T-helper 1 cell treated with Interleukin-12 subunit alpha and Interleukin-12 subunit beta and Interleukin-4 antibody, amounts not matched to agents 30 μg/mL and 1 μg/mL, for 36 hours (primary cell): Measurements from ENCODE around the gene PON3.

Experiments used
- H3K27ac Mint-ChIP-seq: one replicate; pipeline ENCODE4 v1.8.0; 2021; ENCODE audit warnings: mild to moderate bottlenecking, mixed read lengths
- H3K27me3 Mint-ChIP-seq: one replicate; pipeline ENCODE4 v1.8.0; 2021; ENCODE audit warnings: low read depth, mixed read lengths
- H3K36me3 Mint-ChIP-seq: one replicate; pipeline ENCODE4 v1.8.0; 2021; ENCODE audit warnings: low read depth, mixed read lengths
- H3K4me1 Mint-ChIP-seq: one replicate; pipeline ENCODE4 v1.8.0; 2021; ENCODE audit warnings: low read depth, mixed read lengths
- H3K4me3 Mint-ChIP-seq: one replicate; pipeline ENCODE4 v1.8.0; 2021; ENCODE audit warnings: mild to moderate bottlenecking, moderate library complexity, mixed read lengths
- H3K9me3 Mint-ChIP-seq: one replicate; pipeline ENCODE4 v1.8.0; 2021; ENCODE audit warnings: mixed read lengths

The PON3 gene

GRCh38 chr7:95427914-95428516, 31.8 kb upstream of the PON3 start:
- no peaks in the 10 kb centered on the region for H3K9me3 Mint-ChIP-seq
- H3K4me1 Mint-ChIP-seq = no peaks in the 10 kb centered on the region
- no peak overlapping the region for H3K4me3 Mint-ChIP-seq
- H3K27ac Mint-ChIP-seq = no peak overlapping the region
- H3K27me3 Mint-ChIP-seq = no peaks in the 10 kb centered on the region
- H3K36me3 Mint-ChIP-seq = no peaks in the 10 kb centered on the region

GRCh38 chr7:95427166-95427565, 31.0 kb upstream of the PON3 start:
- H3K4me3 Mint-ChIP-seq = no peak overlapping the region
- H3K36me3 Mint-ChIP-seq = no peaks in the 10 kb centered on the region
- H3K9me3 Mint-ChIP-seq = no peaks in the 10 kb centered on the region
- H3K27me3 Mint-ChIP-seq = no peaks in the 10 kb centered on the region
- H3K4me1 Mint-ChIP-seq = no peaks in the 10 kb centered on the region
- H3K27ac Mint-ChIP-seq = no peak overlapping the region

GRCh38 chr7:95425694-95426093, 29.5 kb upstream of the PON3 start:
- Mint-ChIP-seq H3K9me3 (no peaks in the 10 kb centered on the region), H3K36me3 (no peaks in the 10 kb centered on the region), H3K27me3 (no peaks in the 10 kb centered on the region), H3K4me3 (no peak overlapping the region), H3K27ac (no peak overlapping the region), H3K4me1 (peaks cover 2% of the 10 kb centered on the region)

GRCh38 chr7:95424716-95425115, 28.5 kb upstream of the PON3 start:
- H3K4me1 Mint-ChIP-seq = peaks cover 2% of the 10 kb centered on the region
- no peaks in the 10 kb centered on the region for H3K27me3 Mint-ChIP-seq
- H3K4me3 Mint-ChIP-seq = no peak overlapping the region
- no peaks in the 10 kb centered on the region for H3K9me3 Mint-ChIP-seq
- no peaks in the 10 kb centered on the region for H3K36me3 Mint-ChIP-seq
- no peak overlapping the region for H3K27ac Mint-ChIP-seq

- peaks cover 2% of the 10 kb centered on the region for H3K4me1 Mint-ChIP-seq
- no peaks in the 10 kb centered on the region for H3K9me3 Mint-ChIP-seq
- no peak overlapping the region for H3K4me3 Mint-ChIP-seq
- H3K27ac Mint-ChIP-seq = no peak overlapping the region
- H3K27me3 Mint-ChIP-seq = no peaks in the 10 kb centered on the region
- H3K36me3 Mint-ChIP-seq = no peaks in the 10 kb centered on the region
These were observed 25.8 kb upstream of the PON3 start for GRCh38 chr7:95421847-95422444.

GRCh38 chr7:95421000-95421846, 25.0 kb upstream of the PON3 start:
- peaks cover 2% of the 10 kb centered on the region for H3K4me1 Mint-ChIP-seq
- no peaks in the 10 kb centered on the region for H3K9me3 Mint-ChIP-seq
- peak overlapping the region; percentile 18 for H3K27ac Mint-ChIP-seq
- no peak overlapping the region for H3K4me3 Mint-ChIP-seq
- no peaks in the 10 kb centered on the region for H3K36me3 Mint-ChIP-seq
- H3K27me3 Mint-ChIP-seq = no peaks in the 10 kb centered on the region

- Mint-ChIP-seq H3K36me3 (no peaks in the 10 kb centered on the region), H3K4me3 (no peak overlapping the region), H3K9me3 (no peaks in the 10 kb centered on the region), H3K27ac (no peak overlapping the region), H3K27me3 (no peaks in the 10 kb centered on the region), H3K4me1 (no peaks in the 10 kb centered on the region)
These were observed 15.9 kb upstream of the PON3 start for GRCh38 chr7:95412075-95412474.

GRCh38 chr7:95411666-95412065, 15.5 kb upstream of the PON3 start:
- Mint-ChIP-seq H3K27ac (no peak overlapping the region), H3K4me1 (no peaks in the 10 kb centered on the region), H3K27me3 (no peaks in the 10 kb centered on the region), H3K36me3 (no peaks in the 10 kb centered on the region), H3K4me3 (no peak overlapping the region), H3K9me3 (no peaks in the 10 kb centered on the region)

GRCh38 chr7:95411036-95411435, 14.9 kb upstream of the PON3 start:
- Mint-ChIP-seq H3K4me1 (no peaks in the 10 kb centered on the region), H3K9me3 (no peaks in the 10 kb centered on the region), H3K4me3 (no peak overlapping the region), H3K36me3 (no peaks in the 10 kb centered on the region), H3K27ac (no peak overlapping the region), H3K27me3 (no peaks in the 10 kb centered on the region)

- Mint-ChIP-seq H3K4me1 (no peaks in the 10 kb centered on the region), H3K4me3 (no peak overlapping the region), H3K27ac (no peak overlapping the region), H3K9me3 (no peaks in the 10 kb centered on the region), H3K36me3 (no peaks in the 10 kb centered on the region), H3K27me3 (no peaks in the 10 kb centered on the region)
These were observed 11.6 kb upstream of the PON3 start for GRCh38 chr7:95407751-95408150.

- Mint-ChIP-seq H3K9me3 (no peaks in the 10 kb centered on the region), H3K27ac (no peak overlapping the region), H3K4me3 (no peak overlapping the region), H3K4me1 (no peaks in the 10 kb centered on the region), H3K36me3 (no peaks in the 10 kb centered on the region), H3K27me3 (no peaks in the 10 kb centered on the region)
These were observed 9.6 kb upstream of the PON3 start for GRCh38 chr7:95405800-95406199.

GRCh38 chr7:95405208-95405607, 9.0 kb upstream of the PON3 start:
- Mint-ChIP-seq H3K4me1 (no peaks in the 10 kb centered on the region), H3K27ac (no peak overlapping the region), H3K9me3 (no peaks in the 10 kb centered on the region), H3K36me3 (no peaks in the 10 kb centered on the region), H3K4me3 (no peak overlapping the region), H3K27me3 (no peaks in the 10 kb centered on the region)

- H3K4me1 Mint-ChIP-seq = no peaks in the 10 kb centered on the region
- no peak overlapping the region for H3K4me3 Mint-ChIP-seq
- H3K27me3 Mint-ChIP-seq = no peaks in the 10 kb centered on the region
- no peak overlapping the region for H3K27ac Mint-ChIP-seq
- no peaks in the 10 kb centered on the region for H3K36me3 Mint-ChIP-seq
- H3K9me3 Mint-ChIP-seq = no peaks in the 10 kb centered on the region
These were observed 8.2 kb upstream of the PON3 start for GRCh38 chr7:95404316-95404865.

GRCh38 chr7:95398155-95398940, 2.2 kb upstream of the PON3 start:
- Mint-ChIP-seq H3K27me3 (peaks cover 25% of the 10 kb centered on the region), H3K4me1 (peaks cover 7% of the 10 kb centered on the region)

More at GRCh38 chr7:95398155-95398940, 2.2 kb upstream of the PON3 start:
- no peaks in the 10 kb centered on the region for H3K36me3 Mint-ChIP-seq
- no peaks in the 10 kb centered on the region for H3K9me3 Mint-ChIP-seq
- H3K4me3 Mint-ChIP-seq = no peak overlapping the region
- no peak overlapping the region for H3K27ac Mint-ChIP-seq
